Skeletal muscle tissue (tissue), 4 donors: Measurements from ENCODE around the gene FICD. TPM values are rescaled to one million over a fixed set of nuclear protein-coding genes. Genes with fewer than 3 reads are reported as not detected.

Source experiments
- H3K27ac ChIP-seq: one replicate; pipeline ENCODE4 v1.7.0; 2013; ENCODE audit warnings: mild to moderate bottlenecking, low read depth, low read length, inconsistent platforms
- H3K27me3 ChIP-seq, 3 donors: one replicate each; pipeline ENCODE4 v1.7.0; 2013; ENCODE audit warnings: low read length in 3 of 3; ENCODE audit not compliant: control insufficient read depth in 3 of 3, insufficient read depth in 3 of 3
- H3K36me3 ChIP-seq, 3 donors: one replicate each; pipeline ENCODE4 v1.7.0; 2013; ENCODE audit warnings: low read length in 3 of 3; ENCODE audit not compliant: control insufficient read depth in 3 of 3, insufficient read depth in 3 of 3
- H3K4me1 ChIP-seq, 3 donors: one replicate each; pipeline ENCODE4 v1.7.0; 2013; ENCODE audit warnings: low read length in 3 of 3, mild to moderate bottlenecking in 3 of 3; ENCODE audit not compliant: control insufficient read depth in 3 of 3, insufficient read depth in 3 of 3
- H3K4me3 ChIP-seq, 3 donors: one replicate each; pipeline ENCODE4 v1.7.0; 2013; ENCODE audit warnings: low read length in 3 of 3
- H3K9ac ChIP-seq, 3 donors: one replicate each; pipeline ENCODE4 v1.7.0; 2013; ENCODE audit warnings: low read length in 3 of 3, mild to moderate bottlenecking in 3 of 3, moderate library complexity in 2 of 3, low read depth in 1 of 3
- H3K9me3 ChIP-seq, 3 donors: one replicate each; pipeline ENCODE4 v1.7.0; 2013; ENCODE audit warnings: low read length in 3 of 3; ENCODE audit not compliant: control insufficient read depth in 3 of 3
- total RNA-seq: library from RNA; depleted of rRNA; stranded (reverse); fragments of >200 nt; gene quantifications from one replicate; pipeline ENCODE4 v1.2.3, GENCODE V29; 2014
- donor health status: Osteomylitis.

The FICD gene
- total RNA-seq, 1 donor from 2014 or later, result 1.6 TPM

DNA sequence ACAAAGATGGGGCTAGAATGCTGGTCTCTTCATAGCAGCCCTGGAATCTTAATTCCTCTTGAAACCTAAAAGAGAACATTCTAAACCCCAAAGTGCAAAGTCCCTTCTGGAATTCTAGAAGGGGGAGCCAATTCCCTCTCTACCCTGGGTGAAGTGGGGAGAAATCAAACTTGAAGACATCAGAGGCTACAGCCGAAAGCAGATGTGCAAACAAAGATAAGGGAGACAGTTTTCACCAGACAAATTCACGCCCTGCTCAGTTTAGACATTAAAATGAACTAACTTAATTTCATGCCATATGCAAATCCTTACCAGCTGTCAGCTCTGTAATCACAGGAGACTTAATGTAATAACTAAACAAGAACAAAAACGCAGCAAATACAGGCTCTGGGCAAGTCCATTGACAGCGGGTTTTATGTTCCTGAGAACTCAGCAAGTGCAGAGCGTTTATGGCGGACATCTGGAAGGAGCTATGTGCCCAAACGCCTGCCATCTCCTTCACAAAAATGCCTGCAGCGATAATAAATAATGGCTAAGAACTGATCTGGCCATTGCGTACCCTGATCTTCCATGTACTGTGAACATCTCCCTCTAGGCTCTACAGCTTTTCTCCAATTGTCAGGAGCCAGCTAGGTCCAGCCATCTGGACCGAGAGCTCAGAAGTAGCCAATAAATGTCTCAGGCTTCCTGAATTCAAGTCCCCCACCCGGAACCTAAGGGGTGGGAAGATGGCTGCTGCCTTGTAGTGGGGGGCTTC lies 19.1 kb upstream of the FICD start:
- no peaks in the 10 kb centered on the region for H3K36me3 ChIP-seq
- H3K9ac ChIP-seq, result no peak overlapping the region
- H3K4me3 ChIP-seq, result no peak overlapping the region
- H3K4me1 ChIP-seq, result no peaks in the 10 kb centered on the region
- H3K27ac ChIP-seq, result no peak overlapping the region
- H3K9me3 ChIP-seq, result no peaks in the 10 kb centered on the region
- H3K27me3 ChIP-seq, result peaks cover 3 to 20% (median 9%) of the 10 kb centered on the region in 3 donors

DNA sequence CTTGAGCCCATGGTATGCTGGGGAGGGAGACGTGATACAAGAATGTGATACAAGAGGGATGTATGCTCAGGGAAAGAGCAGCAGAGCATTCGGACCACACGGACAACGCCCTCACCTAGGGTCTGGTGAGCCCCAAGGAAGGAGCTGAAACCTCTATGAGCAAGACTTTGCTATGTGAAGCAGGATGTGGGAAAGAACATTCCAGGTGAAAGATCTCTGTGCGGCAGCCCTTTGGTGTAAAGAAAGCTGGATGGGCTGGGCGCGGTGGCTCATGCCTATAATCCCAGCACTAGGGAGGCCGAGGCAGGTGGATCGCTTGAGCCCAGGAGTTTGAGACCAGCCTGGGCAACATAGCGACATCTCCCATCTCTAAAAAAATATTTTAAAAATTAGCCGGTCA lies 16.9 kb upstream of the FICD start:
- Histone ChIP-seq H3K4me3 (no peak overlapping the region), H3K9ac (no peak overlapping the region), H3K27me3 (peaks cover 3 to 20% (median 9%) of the 10 kb centered on the region in 3 donors)

DNA sequence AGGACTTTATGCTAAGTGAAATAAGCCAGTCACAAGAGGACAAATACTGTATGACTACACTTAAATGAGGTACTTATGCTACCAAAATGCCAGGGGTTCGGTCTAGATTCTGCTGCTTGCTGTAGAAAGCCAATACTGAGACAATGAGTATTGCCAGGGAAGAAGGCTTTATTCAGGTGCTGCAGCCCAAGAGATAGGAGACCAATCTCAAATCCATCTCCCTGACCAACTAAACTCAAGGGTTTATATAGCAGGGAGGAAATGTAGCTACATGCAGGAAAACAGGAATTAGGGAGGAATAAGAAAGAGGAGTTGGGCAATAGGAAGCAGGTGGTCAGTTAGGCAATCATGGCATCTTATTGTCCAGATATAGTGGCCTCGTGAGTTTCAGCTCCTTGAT lies 12.2 kb upstream of the FICD start:
- Histone ChIP-seq H3K27me3 (peaks cover 0 to 11% (median 0%) of the 10 kb centered on the region in 3 donors), H3K36me3 (no peaks in the 10 kb centered on the region), H3K9me3 (peaks cover 0 to 5% (median 0%) of the 10 kb centered on the region in 3 donors)

More for the DNA sequence above, 16.9 kb upstream of the FICD start:
- Histone ChIP-seq H3K9me3 (no peaks in the 10 kb centered on the region), H3K36me3 (no peaks in the 10 kb centered on the region), H3K27ac (no peak overlapping the region), H3K4me1 (no peaks in the 10 kb centered on the region)

DNA sequence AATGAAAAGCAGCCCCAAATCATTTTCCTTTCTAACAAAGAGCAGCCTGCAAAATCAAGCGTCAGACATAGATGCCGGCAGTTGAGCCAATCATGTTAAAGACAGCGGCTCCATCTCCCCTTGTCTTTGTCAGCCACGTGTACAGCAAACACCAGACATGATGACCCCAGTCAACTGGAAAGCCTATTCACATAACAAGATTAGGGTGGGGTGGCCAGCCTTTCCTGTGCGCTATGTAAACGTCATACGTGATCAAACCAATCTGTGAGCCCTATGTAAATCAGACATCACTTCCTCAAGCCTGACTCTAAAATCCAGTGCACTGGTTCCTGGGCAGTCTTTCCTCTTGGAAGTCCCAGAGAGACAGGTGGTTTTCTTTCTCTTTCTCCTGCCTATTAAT lies 9.9 kb upstream of the FICD start:
- no peaks in the 10 kb centered on the region for H3K36me3 ChIP-seq
- H3K27me3 ChIP-seq, result peaks cover 0 to 3% (median 0%) of the 10 kb centered on the region in 3 donors

More for the DNA sequence above, 12.2 kb upstream of the FICD start:
- Histone ChIP-seq H3K4me1 (no peaks in the 10 kb centered on the region), H3K4me3 (no peak overlapping the region), H3K27ac (no peak overlapping the region), H3K9ac (no peak overlapping the region)

DNA sequence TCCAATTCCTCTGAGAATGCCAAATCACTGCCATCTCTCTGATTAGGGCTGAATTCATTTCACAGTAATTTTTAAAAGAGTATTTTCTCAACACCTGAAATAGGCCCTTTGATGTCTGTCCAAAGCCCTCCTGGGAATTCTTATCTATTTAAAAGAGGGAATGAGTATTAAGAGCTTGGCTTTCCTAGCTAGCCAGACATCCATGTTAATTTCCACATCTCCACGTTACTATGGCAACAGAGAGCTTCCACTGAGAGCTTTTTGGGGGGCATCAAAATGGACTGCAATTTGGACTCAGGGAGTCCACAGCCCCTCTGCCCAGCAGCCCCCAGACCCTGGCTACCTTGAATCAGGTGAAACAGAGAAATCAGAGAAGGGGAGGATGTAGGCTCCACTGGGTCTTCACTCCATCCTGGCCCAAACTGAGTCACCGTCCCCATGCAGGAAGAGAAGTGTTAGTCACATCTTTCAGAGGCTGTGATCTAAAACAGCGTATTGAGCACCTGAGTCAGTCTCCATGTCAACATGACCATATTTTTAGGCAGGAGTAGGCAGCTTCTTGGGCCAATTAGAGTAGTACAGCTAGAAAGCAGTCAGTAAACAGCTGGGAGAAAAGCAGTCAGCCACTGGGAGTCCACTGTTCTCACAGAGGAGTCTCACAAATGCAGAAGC lies 7.0 kb upstream of the FICD start:
- no peaks in the 10 kb centered on the region for H3K36me3 ChIP-seq
- H3K9me3 ChIP-seq, result peaks cover 0 to 5% (median 3%) of the 10 kb centered on the region in 3 donors
- H3K4me1 ChIP-seq, result no peaks in the 10 kb centered on the region
- H3K27me3 ChIP-seq, result no peaks in the 10 kb centered on the region
- no peak overlapping the region for H3K9ac ChIP-seq
- H3K27ac ChIP-seq, result no peak overlapping the region
- no peak overlapping the region for H3K4me3 ChIP-seq

More for the DNA sequence above, 9.9 kb upstream of the FICD start:
- Histone ChIP-seq H3K9ac (no peak overlapping the region), H3K9me3 (peaks cover 0 to 5% (median 3%) of the 10 kb centered on the region in 3 donors), H3K4me3 (no peak overlapping the region), H3K4me1 (no peaks in the 10 kb centered on the region), H3K27ac (no peak overlapping the region)

DNA sequence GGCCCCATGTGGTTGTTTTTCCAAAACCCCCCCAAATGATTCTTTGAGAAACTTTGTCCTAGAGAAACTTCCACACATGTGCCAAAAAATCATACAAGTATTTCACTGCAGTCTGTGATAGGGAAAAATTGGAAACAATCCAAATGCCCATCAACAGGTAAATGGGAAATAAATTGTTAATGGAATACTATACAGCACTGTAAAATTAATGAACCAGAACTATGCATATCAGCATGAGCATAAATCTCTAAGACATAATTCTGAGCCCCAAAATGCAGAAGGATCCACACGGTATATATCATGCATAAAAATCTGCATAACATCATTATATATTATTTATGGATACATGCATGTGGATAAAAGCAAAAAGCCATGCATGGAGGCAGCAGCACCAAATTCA lies 5.3 kb upstream of the FICD start:
- Histone ChIP-seq H3K36me3 (no peaks in the 10 kb centered on the region), H3K9ac (no peak overlapping the region), H3K27me3 (no peaks in the 10 kb centered on the region), H3K4me1 (peaks cover 0 to 3% (median 2%) of the 10 kb centered on the region in 3 donors), H3K4me3 (no peak overlapping the region), H3K9me3 (peaks cover 0 to 3% (median 0%) of the 10 kb centered on the region in 3 donors), H3K27ac (no peak overlapping the region)

DNA sequence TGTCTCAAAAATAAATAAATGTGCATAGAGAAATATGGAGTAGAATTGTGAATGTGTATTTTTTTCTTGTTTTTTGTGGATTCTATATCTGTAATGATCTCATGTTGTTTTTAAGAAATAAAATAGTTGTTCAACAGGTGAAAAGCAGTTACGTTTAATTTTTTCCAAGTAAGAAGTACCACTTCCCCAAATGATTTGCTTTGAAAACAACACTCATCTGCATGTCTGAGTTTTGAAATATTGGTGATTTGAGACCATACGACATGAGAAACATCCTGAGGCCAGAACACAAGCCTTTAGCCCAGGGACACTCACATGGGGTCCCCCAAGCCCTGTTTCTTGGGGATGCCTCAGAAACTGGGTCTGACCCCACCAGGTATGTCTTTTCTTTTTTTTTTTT lies 4.2 kb upstream of the FICD start:
- Histone ChIP-seq H3K27ac (no peak overlapping the region), H3K4me3 (no peak overlapping the region), H3K27me3 (no peaks in the 10 kb centered on the region), H3K4me1 (peaks cover 5 to 7% (median 7%) of the 10 kb centered on the region in 3 donors), H3K9ac (no peak overlapping the region), H3K36me3 (no peaks in the 10 kb centered on the region), H3K9me3 (peaks cover 0 to 3% (median 0%) of the 10 kb centered on the region in 3 donors)

DNA sequence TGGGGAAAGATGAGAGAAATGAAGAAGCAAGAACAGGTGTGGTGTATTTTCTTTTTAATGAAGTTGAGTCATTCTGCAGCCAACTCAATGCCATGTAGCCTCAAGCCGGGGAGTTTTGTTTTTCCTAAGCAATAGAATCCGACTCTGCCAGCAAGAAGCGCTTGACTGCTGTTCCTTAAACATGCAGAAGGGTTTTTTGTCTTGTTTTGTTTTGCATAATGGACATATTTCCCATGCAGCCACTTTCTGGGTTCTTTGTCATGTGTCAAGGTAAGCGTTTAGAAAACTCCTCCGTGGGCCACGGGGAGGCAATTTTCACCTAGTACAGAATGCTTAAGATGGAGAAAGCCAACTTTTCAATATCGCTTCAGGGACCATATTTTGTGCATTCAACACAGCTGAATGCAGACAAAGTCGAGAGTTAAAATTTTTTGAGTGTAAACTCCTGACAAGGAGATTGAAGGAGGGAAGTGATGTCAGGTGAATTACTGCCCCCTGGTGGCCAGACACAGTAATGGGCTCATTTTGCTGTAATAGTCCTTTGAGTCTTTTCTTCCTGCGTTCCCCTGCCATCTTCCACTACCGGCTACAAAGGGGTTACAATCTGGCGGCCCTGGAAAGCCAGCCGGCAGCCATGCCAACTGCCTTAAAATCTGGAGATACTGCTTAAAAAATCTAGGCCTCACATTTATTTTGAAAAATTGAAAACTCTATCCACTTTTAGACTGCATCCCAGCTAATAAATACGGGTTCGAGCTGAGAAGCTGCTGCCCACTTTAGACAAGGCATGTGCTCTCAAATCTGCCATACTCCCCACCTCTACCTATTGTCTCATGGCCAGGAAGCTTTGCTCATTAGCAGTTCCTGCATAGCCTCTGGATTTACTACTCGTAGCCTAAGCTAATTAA lies 3.2 kb upstream of the FICD start:
- Histone ChIP-seq H3K4me3 (no peak overlapping the region), H3K9ac (no peak overlapping the region), H3K27ac (no peak overlapping the region), H3K9me3 (peaks cover 0 to 3% (median 0%) of the 10 kb centered on the region in 3 donors), H3K36me3 (peaks cover 0 to 1% (median 0%) of the 10 kb centered on the region in 3 donors), H3K4me1 (peaks cover 10 to 12% (median 12%) of the 10 kb centered on the region in 3 donors), H3K27me3 (no peaks in the 10 kb centered on the region)

DNA sequence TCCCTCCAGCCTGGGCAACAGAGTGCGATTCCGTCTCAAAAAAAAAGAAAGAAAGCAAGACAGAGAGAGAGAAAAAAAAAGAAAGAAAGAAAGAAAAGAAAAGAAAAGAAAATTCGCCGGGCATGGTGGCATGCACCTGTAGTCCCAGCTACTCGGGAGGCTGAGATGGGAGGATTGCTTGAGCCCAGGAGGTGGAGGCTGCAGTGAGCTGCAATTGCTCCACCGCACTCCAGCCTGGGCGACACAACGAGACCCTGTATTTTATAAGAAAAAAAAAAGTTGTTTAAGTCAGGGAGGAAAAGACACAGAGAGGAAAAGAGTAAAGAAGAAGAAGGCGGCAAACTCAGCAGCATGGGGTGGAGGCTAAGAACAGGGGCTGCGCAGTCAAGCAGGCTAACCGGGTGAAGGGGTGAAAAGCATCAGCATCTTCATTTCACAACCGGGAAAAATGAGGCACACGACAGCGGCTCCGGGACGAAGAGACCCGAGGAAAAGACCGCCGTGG lies 557 bp upstream of the FICD start:
- Histone ChIP-seq H3K27me3 (no peaks in the 10 kb centered on the region), H3K4me1 (peaks cover 10 to 12% (median 12%) of the 10 kb centered on the region in 3 donors), H3K27ac (no peak overlapping the region), H3K9me3 (no peaks in the 10 kb centered on the region), H3K4me3 (peak overlapping the region; percentile 68 to 75 (median 70)), H3K36me3 (peaks cover 12 to 25% (median 22%) of the 10 kb centered on the region in 3 donors), H3K9ac (peak overlapping the region in 1 of 3 donors; percentile 57)
